Esophagus muscularis mucosa (tissue), 4 donors: ENCODE results near the gene BRCA1. TPM values are rescaled to one million over a fixed set of nuclear protein-coding genes. Genes with fewer than 3 reads are reported as not detected.
"Not testable (repeated sequence)": the region's sequence is repeated elsewhere in the genome, so short reads cannot be mapped to it uniquely, and the experiment has no call there.

Experiments used
- DNase-seq: peaks from one replicate; pipeline ENCODE4 v3.0.0-alpha.2; 2017; ENCODE audit errors: extremely low spot score
- H3K27ac ChIP-seq, 4 donors: fragments of 200-600 bp; sonication (generic); replicated peaks in 1 of 4; 1 replicate in 3 of 4; 2 replicates in 1 of 4; pipeline ENCODE4 v1.5.1; 2016 to 2019; ENCODE audit warnings: mild to moderate bottlenecking in 1 of 4
- H3K27me3 ChIP-seq, 4 donors: fragments of 200-600 bp; sonication (generic); one replicate each; pipeline versions ENCODE4 v1.5.1 to v1.6.0; 2016 to 2019
- H3K36me3 ChIP-seq, 4 donors: fragments of 200-600 bp; sonication (generic); one replicate each; pipeline ENCODE4 v1.5.1; 2016 to 2019
- H3K4me1 ChIP-seq, 4 donors: fragments of 200-600 bp; sonication (generic); one replicate each; pipeline ENCODE4 v1.5.1; 2016 to 2019
- H3K4me3 ChIP-seq, 4 donors: fragments of 200-600 bp; sonication (generic); 1 replicate in 2 of 4; 2 replicates in 2 of 4; pipeline ENCODE4 v1.5.1; 2016 to 2019; ENCODE audit warnings: mild to moderate bottlenecking in 4 of 4, moderate library complexity in 1 of 4
- H3K9me3 ChIP-seq, 4 donors: fragments of 200-600 bp; sonication (generic); 1 replicate in 3 of 4; 2 replicates in 1 of 4; pipeline ENCODE4 v1.5.1; 2016 to 2019
- CTCF ChIP-seq, 3 experiments: fragments of 200-600 bp in 2 of 3; fragments of 450-650 bp in 1 of 3; sonication (generic) in 2 of 3; IDR thresholded peaks; one replicate each; pipeline ENCODE4 v1.5.1; 2017 to 2019; ENCODE audit warnings: antibody characterized with exemption in 3 of 3, mild to moderate bottlenecking in 2 of 3, moderate library complexity in 1 of 3
- EP300 ChIP-seq: sonication (generic); formaldehyde crosslinking; IDR thresholded peaks from one replicate; pipeline ENCODE4 v1.6.1; 2017; ENCODE audit warnings: antibody characterized with exemption
- POLR2A ChIP-seq: fragments of 450-650 bp; IDR thresholded peaks from one replicate; pipeline ENCODE4 v1.6.1; 2017; ENCODE audit warnings: antibody characterized with exemption, moderate library complexity, mild to moderate bottlenecking, low read depth
- POLR2AphosphoS5 ChIP-seq, 2 donors: sonication (generic); formaldehyde crosslinking; IDR thresholded peaks; one replicate each; pipeline ENCODE4 v1.6.1; 2017; ENCODE audit warnings: antibody characterized with exemption in 2 of 2
- WGBS: methylation state at CpG from one replicate; pipeline ENCODE4 v1.1.5; 2018; 5-methylcytosine and 5-hydroxymethylcytosine counted together
- intact Hi-C: fragments of 100-400 bp; cut with DNase I; formaldehyde crosslinking; loops from one replicate; pipeline ENCODE4 v1.15.1; 2023
- total RNA-seq, 4 donors: library from RNA; depleted of rRNA; stranded (reverse); fragments of >200 nt; gene quantifications; one replicate each; pipeline versions ENCODE4 v1.1.0 to v1.2.1, GENCODE V29; 2016

Gene BRCA1
- total RNA-seq, 4 donors from 2014 or later: 3.1 to 7.6 (median 4.7) TPM

- peak; percentile 97 for DNase-seq
- TF ChIP-seq POLR2AphosphoS5 (IDR thresholded peaks at IDR 0.05) (peak; percentile 86 to 90), CTCF (IDR thresholded peaks at IDR 0.05) (no peak), POLR2A (peak; percentile 65), EP300 (no peak)
- Histone ChIP-seq H3K4me1 (peaks cover 43 to 55% (median 50%) of the 10 kb centered on the region in 4 donors), H3K27me3 (no peaks in the 10 kb centered on the region), H3K4me3 (peak overlapping the region; percentile 68 to 79 (median 76)), H3K36me3 (peaks cover 0 to 5% (median 2%) of the 10 kb centered on the region in 4 donors), H3K9me3 (no peaks in the 10 kb centered on the region), H3K27ac (peak overlapping the region; percentile 97 to 98 (median 97))
- intact Hi-C loops: loop anchor here (5.0 kb wide), 2 partner anchors 37 to 43 kb away; partner anchors contain the start of gene BRCA1
- under 1% methylated on average over 22 of the region's 27 CpGs for WGBS
Measured at GRCh38 chr17:43170140-43170765, 45.1 kb upstream of the BRCA1 start.

- Histone ChIP-seq H3K36me3 (peaks cover 0 to 6% (median 2%) of the 10 kb centered on the region in 4 donors), H3K4me3 (peak overlapping the region; percentile 68 to 79 (median 76)), H3K27ac (peak overlapping the region; percentile 97 to 98 (median 97)), H3K9me3 (no peaks in the 10 kb centered on the region), H3K27me3 (no peaks in the 10 kb centered on the region), H3K4me1 (peaks cover 37 to 49% (median 44%) of the 10 kb centered on the region in 4 donors)
- TF ChIP-seq EP300: no peak
- no peak for TF ChIP-seq CTCF (IDR thresholded peaks at IDR 0.05)
- no peak for TF ChIP-seq POLR2A
- no peak for TF ChIP-seq POLR2AphosphoS5 (IDR thresholded peaks at IDR 0.05)
- 2% methylated on average over 20 of the region's 29 CpGs for WGBS
- no peak for DNase-seq
- intact Hi-C loops: loop anchor here (5.0 kb wide), 3 partner anchors 38 to 147 kb away; partner anchors contain the start of genes BRCA1 and VAT1
Measured at GRCh38 chr17:43169561-43170139, 44.5 kb upstream of the BRCA1 start.

GRCh38 chr17:43165971-43166370 is 40.8 kb upstream of the BRCA1 start:
- intact Hi-C loops: loop anchor here (5.0 kb wide), 1 partner anchor 144 kb away; the partner anchor contains the start of gene VAT1
- peaks cover 6 to 17% (median 13%) of the 10 kb centered on the region in 4 donors for H3K4me1 ChIP-seq
- H3K36me3 ChIP-seq: peaks cover 0 to 19% (median 5%) of the 10 kb centered on the region in 4 donors
- not testable (repeated sequence) for H3K9me3 ChIP-seq, DNase-seq, H3K4me3 ChIP-seq, H3K27me3 ChIP-seq, H3K27ac ChIP-seq

- H3K36me3 ChIP-seq: peaks cover 0 to 43% (median 10%) of the 10 kb centered on the region in 4 donors
- H3K27me3 ChIP-seq, intact Hi-C loops, H3K4me1 ChIP-seq, DNase-seq, H3K9me3 ChIP-seq, H3K27ac ChIP-seq, H3K4me3 ChIP-seq: not testable (repeated sequence)
- WGBS: 93% methylated on average over 8 of the region's 8 CpGs
Measured at GRCh38 chr17:43159957-43160356, 34.8 kb upstream of the BRCA1 start.

- peaks cover 0 to 40% (median 13%) of the 10 kb centered on the region in 4 donors for H3K36me3 ChIP-seq
- H3K27ac ChIP-seq, DNase-seq, H3K4me3 ChIP-seq, intact Hi-C loops, H3K27me3 ChIP-seq, H3K9me3 ChIP-seq, H3K4me1 ChIP-seq: not testable (repeated sequence)
- WGBS: 87% methylated on average over 5 of the region's 25 CpGs
Measured at GRCh38 chr17:43159232-43159631, 34.1 kb upstream of the BRCA1 start.

- no peak for TF ChIP-seq EP300
- TF ChIP-seq CTCF (IDR thresholded peaks at IDR 0.05): no peak
- Histone ChIP-seq H3K36me3 (peaks cover 0 to 32% (median 10%) of the 10 kb centered on the region in 4 donors), H3K9me3 (no peaks in the 10 kb centered on the region), H3K27me3 (no peaks in the 10 kb centered on the region), H3K4me1 (no peaks in the 10 kb centered on the region), H3K27ac (no peak overlapping the region), H3K4me3 (no peak overlapping the region)
- 97% methylated on average over 3 of the region's 3 CpGs for WGBS
- intact Hi-C loops: no loop called here
- no peak for DNase-seq
Measured at GRCh38 chr17:43155666-43156065, 30.5 kb upstream of the BRCA1 start.

- H3K36me3 ChIP-seq: peaks cover 0 to 24% (median 10%) of the 10 kb centered on the region in 4 donors
- H3K27me3 ChIP-seq, H3K27ac ChIP-seq, H3K9me3 ChIP-seq, DNase-seq, intact Hi-C loops, H3K4me3 ChIP-seq, H3K4me1 ChIP-seq: not testable (repeated sequence)
- WGBS: 87% methylated on average over 3 of the region's 3 CpGs
Measured at GRCh38 chr17:43153197-43153835, 28.2 kb upstream of the BRCA1 start.
